SHP77 (cell line): Measurements from ENCODE around the gene ITGA1.

Experiments used
- DNase-seq, 2 experiments: peaks; one replicate each; lab custom pipeline; 2025; lab: John Stamatoyannopoulos, UW

ITGA1 gene

DNA sequence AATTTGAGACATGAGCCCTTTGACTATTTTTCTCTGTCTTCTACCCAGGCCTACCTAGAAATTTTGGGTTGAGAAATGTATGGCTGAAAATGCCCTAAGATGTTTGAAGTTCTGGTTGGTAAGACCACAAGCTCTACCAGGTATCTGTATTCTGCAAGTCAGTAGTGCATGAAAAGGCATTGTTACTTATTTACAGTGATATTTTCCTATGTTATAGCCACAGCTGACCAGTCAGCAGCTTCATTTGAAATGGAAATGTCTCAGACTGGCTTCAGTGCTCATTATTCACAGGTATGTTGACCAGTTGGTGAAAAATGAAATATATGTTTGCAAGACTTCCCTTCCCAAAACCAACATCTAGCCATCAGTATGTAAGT lies 109.5 kb downstream of the ITGA1 start:
- DNase-seq = no peak

DNA sequence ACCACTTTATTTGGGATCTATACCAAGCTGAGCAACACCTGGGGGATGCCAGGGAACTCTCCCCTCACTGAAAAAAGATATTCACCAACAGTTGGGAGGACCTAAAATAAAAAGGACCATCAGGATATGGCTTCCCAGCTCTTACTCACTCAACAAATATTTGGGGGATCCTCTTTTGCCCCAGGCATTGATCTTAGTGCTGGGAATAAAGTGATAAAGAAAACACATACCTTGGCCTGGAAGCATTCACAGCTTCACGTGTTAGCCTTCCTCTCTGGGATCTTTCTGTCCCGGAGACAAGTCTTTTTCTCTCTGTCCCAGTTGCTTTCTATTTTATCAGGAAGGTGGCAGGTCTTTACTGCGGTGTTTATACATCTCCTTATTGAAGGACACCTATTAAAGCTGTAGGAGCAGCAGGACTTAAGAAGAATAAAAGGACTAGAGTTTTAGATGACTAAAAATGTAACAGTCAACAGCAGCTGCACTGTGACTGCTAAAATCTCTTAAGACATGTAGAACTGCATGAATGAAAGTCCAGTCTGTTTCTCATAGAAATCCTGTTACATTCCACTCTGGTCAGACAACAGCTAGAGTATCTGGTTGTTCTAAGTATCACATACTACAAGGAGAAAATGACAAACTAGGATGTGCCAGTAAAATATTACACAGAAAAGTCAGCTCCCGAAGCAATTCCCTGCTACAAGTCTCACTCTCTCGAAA lies 111.4 kb downstream of the ITGA1 start:
- DNase-seq = no peak

DNA sequence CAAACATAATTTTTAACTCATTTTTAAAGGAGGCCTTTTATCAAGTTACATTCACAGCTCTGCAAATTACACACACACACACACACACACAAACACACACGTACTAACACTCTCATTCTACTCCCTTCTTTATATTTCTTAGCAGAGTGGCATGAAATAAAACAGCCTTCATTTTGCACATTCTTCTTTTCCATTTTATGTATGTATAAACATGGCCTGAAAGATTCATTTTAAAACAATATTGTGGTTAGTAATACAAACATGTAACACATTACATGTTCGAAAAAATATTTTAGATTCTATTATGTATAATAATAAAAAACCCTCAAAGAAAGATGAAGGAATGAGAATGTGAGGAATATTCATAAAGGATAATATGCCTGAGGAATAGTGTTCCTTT lies 115.4 kb downstream of the ITGA1 start:
- DNase-seq = no peak

DNA sequence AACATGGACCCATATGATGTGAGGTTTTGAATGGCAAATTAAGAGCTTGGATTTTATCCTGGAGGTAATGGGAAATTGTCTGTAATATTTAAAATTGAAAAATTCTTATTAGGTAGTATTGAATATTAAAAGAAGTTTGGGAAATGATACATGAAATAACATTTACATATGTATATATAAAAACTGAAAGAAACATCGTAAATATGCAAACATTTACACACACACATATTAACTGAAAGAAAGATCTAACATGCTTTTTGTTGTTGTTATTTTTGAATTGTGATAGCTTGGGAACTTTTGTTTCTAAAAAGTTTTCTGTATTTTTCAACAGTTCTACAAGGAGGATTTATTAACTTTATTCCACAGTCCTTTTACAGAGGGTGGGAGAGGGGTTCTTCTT lies 118.6 kb downstream of the ITGA1 start:
- no peak for DNase-seq

DNA sequence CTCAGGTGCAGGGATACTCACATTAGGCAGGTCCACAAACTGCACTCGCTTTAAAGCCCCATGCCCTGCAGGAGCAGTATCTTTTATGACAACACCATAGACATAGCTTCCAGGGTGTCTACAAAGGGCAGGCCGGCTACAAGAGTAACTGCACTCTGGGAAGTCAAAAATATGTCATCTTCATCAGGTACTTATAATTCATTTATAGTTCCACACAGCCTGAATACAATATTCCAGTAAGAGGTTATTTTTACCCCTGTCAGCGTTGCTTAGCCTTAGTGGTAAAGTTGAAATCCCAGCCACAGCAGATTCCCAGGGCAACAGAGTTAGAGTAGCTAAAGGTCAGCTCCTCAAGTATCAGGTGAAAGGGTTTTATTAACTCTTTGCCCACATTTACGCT lies 119.1 kb downstream of the ITGA1 start:
- no peak for DNase-seq

DNA sequence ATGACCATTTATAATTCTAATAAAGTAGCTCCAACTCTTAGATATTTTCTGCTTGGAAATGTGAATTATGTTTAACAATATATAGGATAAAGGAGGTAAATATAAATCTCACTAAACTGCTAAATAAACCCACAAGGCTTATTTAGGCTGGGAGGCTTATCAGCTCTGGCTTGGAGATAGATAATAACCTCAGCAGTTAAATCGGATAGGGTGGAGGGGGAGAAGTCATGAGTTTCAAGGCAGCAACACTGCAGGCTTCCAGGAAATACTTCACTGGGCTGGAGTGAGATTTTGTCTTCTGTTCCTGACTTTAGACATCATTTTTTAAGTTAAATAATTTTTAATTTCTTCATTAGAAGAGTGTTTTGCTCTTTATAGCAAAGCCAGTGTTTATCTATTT lies 121.5 kb downstream of the ITGA1 start:
- no peak for DNase-seq

DNA sequence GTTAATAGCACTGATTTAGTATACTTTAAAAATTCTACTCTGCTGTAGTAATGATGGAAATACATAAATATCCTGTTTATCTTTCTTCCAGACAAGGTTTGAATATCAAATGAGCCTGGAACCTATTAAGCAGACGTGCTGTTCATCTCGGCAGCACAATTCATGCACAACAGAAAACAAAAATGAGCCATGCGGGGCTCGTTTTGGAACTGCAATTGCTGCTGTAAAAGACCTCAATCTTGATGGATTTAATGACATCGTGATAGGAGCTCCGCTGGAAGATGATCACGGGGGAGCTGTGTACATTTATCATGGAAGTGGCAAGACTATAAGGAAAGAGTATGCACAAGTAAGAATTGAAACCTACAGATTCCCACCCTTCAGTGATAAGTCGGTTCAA lies 122.4 kb downstream of the ITGA1 start:
- DNase-seq = no peak

DNA sequence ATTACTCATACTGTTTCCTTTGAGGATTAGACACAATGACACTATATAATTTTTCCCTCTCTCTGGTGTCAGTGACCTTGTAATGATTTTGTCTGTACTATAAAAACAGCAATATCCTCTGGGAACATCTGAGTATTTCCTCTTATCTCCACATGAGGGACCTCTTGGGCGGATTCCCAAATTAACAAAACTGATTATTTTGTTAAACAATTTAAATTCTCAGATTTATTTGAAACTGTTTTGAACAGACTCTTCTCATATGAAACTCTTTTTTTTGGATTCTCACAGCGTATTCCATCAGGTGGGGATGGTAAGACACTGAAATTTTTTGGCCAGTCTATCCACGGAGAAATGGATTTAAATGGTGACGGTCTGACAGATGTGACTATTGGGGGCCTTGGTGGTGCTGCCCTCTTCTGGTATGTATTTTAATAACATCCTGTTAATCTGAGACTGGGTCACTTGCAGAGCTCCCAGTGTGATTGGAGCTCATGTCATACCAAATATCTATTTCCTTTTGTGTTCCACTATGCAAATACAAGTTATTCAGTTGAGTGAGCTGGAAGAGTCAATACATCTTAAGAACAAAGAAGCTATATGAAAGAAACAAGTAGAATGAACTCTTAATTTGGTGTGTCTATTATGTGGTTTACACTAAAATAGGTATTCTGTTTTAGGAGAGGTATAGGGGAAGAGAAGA lies 127.6 kb downstream of the ITGA1 start:
- DNase-seq = peak; percentile 37 to 44

DNA sequence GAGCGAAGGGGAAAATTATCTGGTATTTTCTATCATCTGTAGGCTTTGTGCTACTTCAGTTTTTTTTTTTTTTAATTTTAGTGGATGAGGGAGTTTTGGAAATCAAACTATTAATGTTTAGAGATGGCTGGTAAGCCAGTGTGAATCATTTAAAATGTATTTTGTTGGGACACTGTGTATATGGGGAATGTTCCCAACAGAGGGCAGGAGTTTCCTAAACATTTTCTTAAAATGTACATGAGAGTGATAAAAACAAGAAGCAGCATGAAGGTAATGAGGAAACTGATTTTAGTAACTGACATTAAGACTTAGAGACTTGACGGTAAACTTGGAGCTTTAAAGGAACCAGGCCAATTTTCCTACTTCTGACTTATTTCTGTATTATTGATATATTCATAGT lies 133.2 kb downstream of the ITGA1 start:
- DNase-seq = no peak

DNA sequence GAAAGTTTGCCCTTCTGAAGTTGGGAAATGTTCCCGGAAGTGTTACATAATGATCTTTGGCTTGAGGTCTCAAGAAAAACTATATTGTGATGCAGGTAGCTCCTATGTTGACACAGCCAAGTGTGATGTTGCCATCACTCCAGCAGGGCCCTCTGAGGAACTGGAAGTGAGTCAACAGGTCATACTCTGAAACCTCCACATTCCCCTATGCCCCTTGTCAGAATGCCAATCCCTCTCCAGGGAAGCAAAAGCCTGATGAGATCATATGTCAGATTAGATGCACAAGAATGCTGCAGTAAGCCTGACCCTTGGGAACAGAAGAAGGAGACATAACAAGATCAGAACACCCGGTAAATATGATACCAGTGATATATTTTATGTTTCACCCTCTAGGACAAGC lies 134.7 kb downstream of the ITGA1 start:
- DNase-seq = no peak

DNA sequence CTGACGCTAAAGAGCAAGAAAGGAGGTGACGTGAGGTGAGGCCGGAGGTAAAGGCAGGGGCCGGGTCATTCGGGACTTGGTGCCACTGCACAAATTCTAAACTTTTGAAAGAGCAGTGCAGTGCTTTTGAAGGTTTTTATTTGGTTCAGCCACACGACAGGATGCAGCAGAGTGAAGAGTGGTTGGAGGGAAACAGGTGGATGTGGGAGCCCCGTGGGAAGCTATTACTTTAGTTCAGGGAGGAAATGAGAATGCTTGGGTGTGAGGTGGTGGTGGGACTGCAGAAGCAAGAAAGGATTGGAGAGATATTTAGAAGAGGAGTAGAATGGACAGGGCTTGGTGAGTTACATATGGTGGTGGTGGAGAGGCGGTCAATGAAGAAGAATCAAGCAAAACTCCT lies 136.7 kb downstream of the ITGA1 start:
- no peak for DNase-seq

DNA sequence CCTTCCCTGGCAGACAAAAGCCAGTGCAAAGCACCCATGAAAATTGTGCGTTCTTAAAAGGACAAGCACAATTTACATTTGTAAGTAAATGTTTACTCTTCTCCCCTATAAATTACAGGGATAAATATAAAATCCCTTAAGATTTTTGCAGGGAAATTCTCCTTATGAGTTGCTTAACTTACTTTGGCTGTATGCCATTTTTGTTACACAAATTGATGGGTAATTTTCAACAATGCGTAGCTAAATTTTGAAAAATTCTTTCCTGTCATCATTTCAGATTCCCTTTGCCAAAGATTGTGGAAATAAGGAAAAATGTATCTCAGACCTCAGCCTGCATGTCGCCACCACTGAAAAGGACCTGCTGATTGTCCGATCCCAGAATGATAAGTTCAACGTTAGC lies 137.3 kb downstream of the ITGA1 start:
- no peak for DNase-seq

DNA sequence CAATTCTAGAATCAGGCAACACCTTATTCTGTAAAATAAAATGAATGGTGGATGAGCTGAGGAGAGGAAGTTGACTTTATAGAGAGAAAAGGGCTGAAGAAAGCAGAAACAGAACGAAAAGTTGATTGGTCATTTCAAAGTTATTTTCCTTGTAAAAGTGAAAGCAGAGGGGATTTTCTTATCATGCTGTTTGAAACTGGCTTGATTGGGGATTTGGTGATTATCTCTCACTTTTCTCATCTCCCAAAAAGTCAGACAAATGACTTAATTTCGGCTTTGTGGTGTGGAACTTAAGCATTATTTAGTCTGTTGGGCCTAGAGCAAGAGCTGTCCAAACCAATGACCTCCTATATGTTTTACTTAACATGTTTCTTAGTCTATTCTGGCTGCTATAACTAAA lies 141.0 kb downstream of the ITGA1 start:
- no peak for DNase-seq

DNA sequence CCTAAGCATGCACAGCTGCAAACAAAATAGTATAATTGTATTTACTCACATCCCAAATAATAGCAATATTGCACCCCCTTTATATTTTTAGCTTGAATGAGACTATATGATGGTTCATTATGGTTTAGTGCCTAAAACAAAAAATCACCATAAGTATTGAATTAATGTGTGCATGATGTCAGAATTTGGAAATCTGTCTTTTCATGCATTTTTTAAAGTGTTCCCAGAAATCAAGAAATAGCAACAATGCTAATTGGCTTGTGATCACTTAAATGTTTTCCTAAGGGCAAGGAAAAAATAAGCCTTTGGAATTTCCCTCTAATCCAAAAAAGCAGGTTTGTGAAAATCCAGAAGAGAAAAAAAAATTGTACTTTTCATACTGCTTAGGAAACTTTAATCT lies 150.5 kb downstream of the ITGA1 start:
- no peak for DNase-seq

DNA sequence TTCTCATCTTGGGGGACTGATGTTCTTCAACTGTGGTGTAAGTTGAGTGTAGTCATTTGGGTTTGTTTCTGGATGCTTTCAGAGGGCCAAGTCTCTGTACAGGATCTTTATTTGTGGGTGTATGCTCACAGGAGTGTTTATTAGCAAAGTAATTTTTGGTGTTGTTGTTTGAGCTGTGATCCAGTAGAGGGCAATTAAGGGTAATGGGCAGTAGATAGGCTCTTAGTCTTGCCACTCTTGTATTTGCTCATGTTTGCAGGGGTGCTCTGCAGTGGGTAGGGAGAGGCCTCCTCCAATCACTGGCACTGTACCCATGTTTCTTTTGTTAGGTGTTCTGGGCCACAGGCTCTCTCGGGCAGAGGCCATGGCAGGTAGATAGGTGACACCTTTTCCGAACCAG lies 155.6 kb downstream of the ITGA1 start:
- DNase-seq = no peak

DNA sequence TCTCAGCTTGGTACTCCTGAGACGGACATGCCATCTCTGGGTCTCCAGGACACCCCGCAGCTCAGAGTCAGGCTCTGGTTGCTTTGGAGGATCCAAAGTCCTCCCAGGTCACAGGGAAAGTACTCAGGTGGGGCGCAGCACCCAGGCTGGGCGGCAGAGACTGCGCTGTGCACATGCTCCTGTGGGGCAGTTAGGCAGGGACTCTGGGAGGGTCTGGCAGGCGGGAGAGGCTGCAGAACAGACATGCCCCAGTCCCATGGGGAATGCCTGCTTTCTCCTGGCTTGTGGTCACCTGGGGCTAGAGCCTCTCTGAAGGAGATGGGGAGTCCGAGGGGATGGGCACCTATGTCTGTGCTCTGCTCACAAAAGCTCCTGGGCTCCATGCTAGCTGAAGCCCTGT lies 156.1 kb downstream of the ITGA1 start:
- DNase-seq = no peak

DNA sequence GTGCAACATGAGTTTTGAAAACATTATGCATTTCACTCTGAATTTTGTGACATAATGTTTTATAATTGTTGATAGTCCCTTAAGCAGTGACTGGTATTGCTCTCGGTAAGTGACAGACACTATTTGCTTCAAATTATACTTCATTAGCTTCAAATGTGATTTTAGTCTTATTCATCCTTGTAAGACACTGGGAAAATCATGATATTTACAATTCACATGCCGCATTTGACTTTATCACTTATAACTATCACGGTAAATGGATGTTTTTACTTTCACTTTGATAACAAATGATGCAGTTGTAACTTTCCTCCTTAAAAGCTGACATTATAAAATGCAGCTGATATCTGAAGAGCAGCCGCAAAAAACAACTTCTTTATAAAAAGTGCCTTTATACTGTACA lies 157.3 kb downstream of the ITGA1 start:
- no peak for DNase-seq

DNA sequence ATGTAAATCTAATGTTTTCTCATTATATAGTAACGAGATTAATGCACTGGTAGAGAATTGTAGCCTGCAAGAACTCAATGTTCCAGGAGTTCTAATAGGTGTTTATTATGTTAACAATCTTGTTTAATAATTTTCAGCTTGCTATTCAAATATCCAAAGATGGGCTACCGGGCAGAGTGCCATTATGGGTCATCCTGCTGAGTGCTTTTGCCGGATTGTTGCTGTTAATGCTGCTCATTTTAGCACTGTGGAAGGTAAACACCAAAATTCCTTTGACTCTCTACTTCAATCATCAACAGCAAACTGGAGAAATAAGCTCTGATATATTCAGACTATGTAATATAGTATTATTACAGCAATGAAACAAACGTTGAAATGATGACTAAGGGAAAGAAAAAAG lies 159.5 kb downstream of the ITGA1 start:
- DNase-seq = no peak

DNA sequence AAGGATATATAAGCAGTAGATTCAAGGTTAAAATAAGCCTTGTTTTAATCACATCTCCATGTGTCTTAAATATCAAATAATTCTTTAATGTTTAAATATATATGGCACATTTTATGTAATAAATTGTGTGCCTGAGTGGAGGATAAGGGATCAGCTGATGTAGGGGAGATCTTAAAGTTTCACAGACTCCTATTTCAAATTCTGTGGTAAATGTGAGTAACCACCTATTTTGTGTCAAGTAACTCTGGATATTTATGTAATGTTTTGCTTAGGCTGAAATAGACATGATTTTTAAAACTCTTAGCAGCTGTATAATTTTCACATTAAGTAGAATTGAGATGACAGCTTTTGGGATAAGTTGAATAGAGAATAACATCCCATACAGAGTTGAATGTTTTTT lies 160.1 kb downstream of the ITGA1 start:
- DNase-seq = no peak

DNA sequence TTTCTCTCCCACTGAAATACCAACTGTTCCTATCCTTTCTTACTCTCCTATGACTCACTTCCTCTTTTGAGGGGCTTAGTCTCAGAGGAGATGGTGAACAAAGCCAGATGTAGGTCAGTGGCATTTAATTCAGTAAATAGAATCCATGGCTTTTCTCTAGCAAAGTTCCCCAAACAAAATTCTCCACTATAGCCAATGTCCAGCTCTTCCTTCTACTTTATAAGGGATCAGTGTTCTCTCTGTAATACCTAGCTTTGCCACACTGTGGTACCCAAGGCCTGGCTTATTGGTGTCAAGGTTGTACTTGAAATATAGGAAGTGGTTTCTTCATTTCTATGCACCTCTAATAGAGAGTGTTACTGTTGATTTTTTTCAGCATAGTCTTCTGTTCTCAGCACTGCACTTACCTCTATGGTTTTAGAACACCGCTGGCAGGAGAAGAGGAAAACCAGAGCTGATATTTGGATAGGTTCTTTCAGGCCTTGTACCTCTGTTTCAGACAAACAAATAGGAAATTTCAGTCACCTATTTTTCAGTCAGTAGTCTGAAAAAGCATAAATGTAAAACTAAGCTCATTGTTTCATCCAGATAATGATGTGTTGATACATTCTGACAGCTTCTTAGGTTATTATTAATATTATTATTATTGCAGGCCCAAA lies 160.8 kb downstream of the ITGA1 start:
- DNase-seq = peak; percentile 33 to 47

DNA sequence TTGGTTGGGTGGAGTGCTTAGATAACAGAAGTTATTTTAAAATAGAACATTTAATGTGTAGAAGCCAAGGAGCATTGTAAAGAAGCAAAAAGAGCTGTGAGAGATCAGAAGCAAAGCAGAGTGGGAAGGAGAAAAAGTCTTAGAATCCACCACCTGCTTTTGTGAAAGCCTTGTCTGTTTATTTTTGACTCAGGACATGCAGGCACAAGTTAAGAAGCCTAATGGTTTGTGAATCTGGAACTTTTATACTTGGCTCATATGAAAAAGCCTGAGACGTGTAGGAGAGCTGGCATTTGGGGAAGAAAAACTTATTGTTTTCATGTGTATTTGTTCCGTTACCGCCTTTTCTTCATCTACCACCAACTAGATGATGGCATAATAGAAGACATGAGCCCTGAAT lies 163.0 kb downstream of the ITGA1 start:
- DNase-seq = no peak

DNA sequence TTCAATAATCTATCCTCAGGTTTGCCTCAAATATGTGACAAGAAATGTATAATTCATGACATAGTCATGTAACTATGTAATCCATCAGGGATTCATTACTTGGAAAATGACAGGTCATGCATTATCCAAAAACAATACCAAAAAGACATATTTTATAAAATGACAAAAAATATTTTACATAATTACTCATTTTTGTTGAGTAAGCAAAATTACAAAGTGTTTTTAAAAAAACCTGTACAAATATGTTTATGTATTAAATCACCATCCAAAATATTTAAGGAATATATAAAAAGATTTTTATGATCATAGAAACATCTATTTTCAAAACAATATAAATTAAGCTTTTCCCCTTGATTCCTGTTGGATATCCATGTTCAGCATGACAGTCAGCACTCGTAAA lies 164.8 kb downstream of the ITGA1 start:
- DNase-seq = no peak

DNA sequence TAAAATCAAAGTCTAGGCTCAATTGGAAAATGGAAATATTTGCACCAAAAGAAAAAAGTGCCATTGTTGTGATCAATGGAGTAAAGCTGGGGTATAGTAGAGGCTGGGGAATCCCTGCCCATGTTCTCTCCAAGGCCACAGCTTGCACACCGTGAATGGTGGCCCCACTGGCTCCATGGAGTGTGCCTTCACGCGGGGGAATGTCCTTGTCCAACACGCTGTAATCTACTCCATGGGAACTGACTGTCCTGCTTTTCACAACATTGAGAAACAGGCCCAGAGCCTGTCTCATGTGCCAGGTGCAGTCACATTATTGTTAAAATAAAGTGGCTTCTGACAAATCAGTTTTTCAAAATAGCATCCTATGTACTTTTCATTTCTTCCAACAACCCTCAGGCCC lies 168.3 kb downstream of the ITGA1 start:
- no peak for DNase-seq
